Effector memory CD4-positive, alpha-beta T cell (primary cell): ENCODE results near the gene CMBL.

Experiments
- DNase-seq, 3 donors: peaks; one replicate each; pipeline ENCODE4 v3.0.0-alpha.2; 2020
- H3K27ac ChIP-seq: 2 replicates; pipeline ENCODE4 v1.7.0; 2013; ENCODE audit warnings: mild to moderate bottlenecking, low read length, moderate library complexity; ENCODE audit not compliant: insufficient read depth, poor library complexity, severe bottlenecking
- H3K27me3 ChIP-seq: replicated peaks from 2 replicates; pipeline ENCODE4 v1.7.0; 2013; ENCODE audit warnings: mild to moderate bottlenecking, low read length; ENCODE audit not compliant: insufficient read depth, control insufficient read depth, poor library complexity, severe bottlenecking
- H3K36me3 ChIP-seq: 2 replicates; pipeline ENCODE4 v1.7.0; 2013; ENCODE audit warnings: mild to moderate bottlenecking, low read length, moderate library complexity; ENCODE audit not compliant: control insufficient read depth, insufficient read depth
- H3K4me1 ChIP-seq: 2 replicates; pipeline ENCODE4 v1.7.0; 2013; ENCODE audit warnings: low read length, mild to moderate bottlenecking; ENCODE audit not compliant: control insufficient read depth, insufficient read depth, poor library complexity, severe bottlenecking
- H3K4me3 ChIP-seq: 2 replicates; pipeline ENCODE4 v1.7.0; 2013; ENCODE audit warnings: low read length, low read depth, mild to moderate bottlenecking; ENCODE audit not compliant: insufficient read depth, poor library complexity, severe bottlenecking
- H3K9me3 ChIP-seq: 2 replicates; pipeline ENCODE4 v1.7.0; 2013; ENCODE audit warnings: mild to moderate bottlenecking, low read length, moderate library complexity; ENCODE audit not compliant: control insufficient read depth

CMBL gene

GRCh38 chr5:10323588-10324488 is 16.1 kb upstream of the CMBL start:
- Histone ChIP-seq H3K4me1 (no peaks in the 10 kb centered on the region), H3K4me3 (no peak overlapping the region), H3K27ac (no peak overlapping the region), H3K36me3 (no peaks in the 10 kb centered on the region), H3K9me3 (no peaks in the 10 kb centered on the region), H3K27me3 (no peaks in the 10 kb centered on the region)
- no peak for DNase-seq

- no peaks in the 10 kb centered on the region for H3K36me3 ChIP-seq
- no peak overlapping the region for H3K27ac ChIP-seq
- DNase-seq: no peak
- no peaks in the 10 kb centered on the region for H3K4me1 ChIP-seq
- no peaks in the 10 kb centered on the region for H3K9me3 ChIP-seq
- H3K27me3 ChIP-seq: no peaks in the 10 kb centered on the region
- H3K4me3 ChIP-seq: no peak overlapping the region
Observed at GRCh38 chr5:10321882-10322281, 14.2 kb upstream of the CMBL start.

- no peak overlapping the region for H3K4me3 ChIP-seq
- no peaks in the 10 kb centered on the region for H3K36me3 ChIP-seq
- H3K27ac ChIP-seq: no peak overlapping the region
- H3K27me3 ChIP-seq: no peaks in the 10 kb centered on the region
- DNase-seq: no peak
- H3K9me3 ChIP-seq: no peaks in the 10 kb centered on the region
- H3K4me1 ChIP-seq: no peaks in the 10 kb centered on the region
Observed at GRCh38 chr5:10320793-10321192, 13.1 kb upstream of the CMBL start.

GRCh38 chr5:10319202-10319851 is 11.6 kb upstream of the CMBL start:
- H3K27ac ChIP-seq: no peak overlapping the region
- no peaks in the 10 kb centered on the region for H3K4me1 ChIP-seq
- no peaks in the 10 kb centered on the region for H3K27me3 ChIP-seq
- no peaks in the 10 kb centered on the region for H3K9me3 ChIP-seq
- H3K36me3 ChIP-seq: no peaks in the 10 kb centered on the region
- H3K4me3 ChIP-seq: no peak overlapping the region
- no peak for DNase-seq

- no peak for DNase-seq
- no peaks in the 10 kb centered on the region for H3K4me1 ChIP-seq
- no peak overlapping the region for H3K4me3 ChIP-seq
- H3K9me3 ChIP-seq: no peaks in the 10 kb centered on the region
- H3K36me3 ChIP-seq: no peaks in the 10 kb centered on the region
- no peak overlapping the region for H3K27ac ChIP-seq
- H3K27me3 ChIP-seq: no peaks in the 10 kb centered on the region
Observed at GRCh38 chr5:10317825-10318682, 10.4 kb upstream of the CMBL start.

GRCh38 chr5:10315824-10316509 is 8.3 kb upstream of the CMBL start:
- H3K27ac ChIP-seq: no peak overlapping the region
- no peaks in the 10 kb centered on the region for H3K4me1 ChIP-seq
- H3K9me3 ChIP-seq: no peaks in the 10 kb centered on the region
- no peak overlapping the region for H3K4me3 ChIP-seq
- DNase-seq: no peak
- H3K27me3 ChIP-seq: no peaks in the 10 kb centered on the region
- H3K36me3 ChIP-seq: no peaks in the 10 kb centered on the region

- no peak for DNase-seq
- Histone ChIP-seq H3K27ac (no peak overlapping the region), H3K4me3 (no peak overlapping the region), H3K4me1 (no peaks in the 10 kb centered on the region), H3K9me3 (no peaks in the 10 kb centered on the region), H3K36me3 (no peaks in the 10 kb centered on the region), H3K27me3 (no peaks in the 10 kb centered on the region)
Observed at GRCh38 chr5:10315201-10315600, 7.5 kb upstream of the CMBL start.

GRCh38 chr5:10311595-10312425 is 4.1 kb upstream of the CMBL start:
- Histone ChIP-seq H3K4me3 (no peak overlapping the region), H3K36me3 (no peaks in the 10 kb centered on the region), H3K27me3 (no peaks in the 10 kb centered on the region), H3K4me1 (peaks cover 3% of the 10 kb centered on the region), H3K9me3 (no peaks in the 10 kb centered on the region), H3K27ac (no peak overlapping the region)
- DNase-seq: no peak
